Measurements from ENCODE around the gene UNC50. TPM values are rescaled to one million over a fixed set of nuclear protein-coding genes. Genes with fewer than 3 reads are reported as not detected.

The UNC50 gene
- polyA plus RNA-seq, 2 of the 4 experiments (the other 2 are of a cell fraction): 57.0 to 90.6 TPM

- Histone ChIP-seq H3K4me1 (no peaks in the 10 kb centered on the region), H3K9me3 (no peaks in the 10 kb centered on the region), H3K27ac (no peak overlapping the region), H3K4me3 (no peak overlapping the region), H3K4me2 (no peak overlapping the region)
- FAIRE-seq (no peak), DNase-seq (ENCODE audit: low read depth in 1 of 2, low spot score in 1 of 2) (peak; percentile 22 to 51), ATAC-seq (peak; percentile 71 to 93; a peak in 4 of 6 replicates)
- TF ChIP-seq EP300 (IDR thresholded peaks at IDR 0.05): no peak
- peak; percentile 42; the same call in 2 of the 3 replicates for TF ChIP-seq SMC3 (IDR thresholded peaks at IDR 0.05)
- TF ChIP-seq HOXA7 (CRISPR knock-in tag; IDR thresholded peaks at IDR 0.05): no peak
- TF ChIP-seq FOSL2 (IDR thresholded peaks at IDR 0.05): no peak
- TF ChIP-seq FOSL2 (CRISPR knock-in tag; IDR thresholded peaks at IDR 0.05): no peak
- TF ChIP-seq RAD21 (conservative IDR thresholded peaks at IDR 0.05 in 1 of 2, IDR thresholded peaks at IDR 0.05 in 1 of 2): peak; percentile 37 to 42; a peak in 3 of 5 replicates
- TF ChIP-seq CTCF (IDR thresholded peaks at IDR 0.05): peak; percentile 71
- WGBS (ENCODE audit: missing lambda C conversion rate): 68% methylated on average over 18 of the region's 19 CpGs
- ChIA-PET CTCF (interaction anchor here (0.7 to 5.1 kb wide), 16 partner anchors 9 to 252 kb away, joined by 3 to 20 read pairs (median 4); partner anchors contain the start of gene COA5), POLR2A (no interaction called here)
These were observed 39.1 kb upstream of the UNC50 start for GRCh38 chr2:98569197-98569793.

- 97% methylated on average over 13 of the region's 13 CpGs for WGBS (ENCODE audit: missing lambda C conversion rate)
- TF ChIP-seq HOXA7 (CRISPR knock-in tag; IDR thresholded peaks at IDR 0.05) (no peak), JUN (IDR thresholded peaks at IDR 0.05) (no peak), BCL3 (IDR thresholded peaks at IDR 0.05) (no peak), ESRRA (IDR thresholded peaks at IDR 0.05; ENCODE audit: borderline replicate concordance, low read length) (no peak), NPAS2 (CRISPR knock-in tag; IDR thresholded peaks at IDR 0.05; ENCODE audit: borderline replicate concordance) (no peak), RCOR1 (IDR thresholded peaks at IDR 0.05; ENCODE audit: low read depth, low read length) (no peak), CTCF (IDR thresholded peaks at IDR 0.05) (no peak), TP53 (CRISPR knock-in tag; IDR thresholded peaks at IDR 0.05) (no peak), FOSL2 (IDR thresholded peaks at IDR 0.05) (no peak), FOSL2 (CRISPR knock-in tag; IDR thresholded peaks at IDR 0.05) (no peak), HMGXB4 (CRISPR knock-in tag; IDR thresholded peaks at IDR 0.05; ENCODE audit: borderline replicate concordance) (no peak), POLR2A (IDR thresholded peaks at IDR 0.05; ENCODE audit: low read length) (no peak), ELK1 (IDR thresholded peaks at IDR 0.05; ENCODE audit: low read depth, low read length) (no peak), HOXB5 (CRISPR knock-in tag; IDR thresholded peaks at IDR 0.05) (no peak)
- no peak for FAIRE-seq
- Histone ChIP-seq H3K4me3 (no peak overlapping the region), H3K4me1 (no peaks in the 10 kb centered on the region), H3K4me2 (no peak overlapping the region), H3K9me3 (no peaks in the 10 kb centered on the region), H3K27ac (no peak overlapping the region)
- ChIA-PET POLR2A (no interaction called here), CTCF (interaction anchor here (1.1 to 5.1 kb wide), 7 partner anchors 9 to 157 kb away, joined by 3 to 20 read pairs (median 11); no protein-coding TSS in a partner anchor)
- DNase-seq (ENCODE audit: low read depth in 1 of 2, low spot score in 1 of 2): no peak
- ATAC-seq: no peak
These were observed 38.5 kb upstream of the UNC50 start for GRCh38 chr2:98569915-98570314.
